PC-3 (cell line): ENCODE results near the gene RET.

Experiments
- CTCF ChIP-seq: fragments of 300-600 bp; sonication (generic); conservative IDR thresholded peaks from 2 replicates; pipeline ENCODE4 v1.5.1; 2017; ENCODE audit warnings: antibody characterized with exemption, low read depth, mild to moderate bottlenecking, low read length
- EZH2 ChIP-seq: fragments of 300-600 bp; sonication (generic); IDR thresholded peaks from one replicate; pipeline ENCODE4 v1.6.1; 2017; ENCODE audit warnings: antibody characterized with exemption, mild to moderate bottlenecking, low read length; ENCODE audit not compliant: unreplicated experiment

DNA sequence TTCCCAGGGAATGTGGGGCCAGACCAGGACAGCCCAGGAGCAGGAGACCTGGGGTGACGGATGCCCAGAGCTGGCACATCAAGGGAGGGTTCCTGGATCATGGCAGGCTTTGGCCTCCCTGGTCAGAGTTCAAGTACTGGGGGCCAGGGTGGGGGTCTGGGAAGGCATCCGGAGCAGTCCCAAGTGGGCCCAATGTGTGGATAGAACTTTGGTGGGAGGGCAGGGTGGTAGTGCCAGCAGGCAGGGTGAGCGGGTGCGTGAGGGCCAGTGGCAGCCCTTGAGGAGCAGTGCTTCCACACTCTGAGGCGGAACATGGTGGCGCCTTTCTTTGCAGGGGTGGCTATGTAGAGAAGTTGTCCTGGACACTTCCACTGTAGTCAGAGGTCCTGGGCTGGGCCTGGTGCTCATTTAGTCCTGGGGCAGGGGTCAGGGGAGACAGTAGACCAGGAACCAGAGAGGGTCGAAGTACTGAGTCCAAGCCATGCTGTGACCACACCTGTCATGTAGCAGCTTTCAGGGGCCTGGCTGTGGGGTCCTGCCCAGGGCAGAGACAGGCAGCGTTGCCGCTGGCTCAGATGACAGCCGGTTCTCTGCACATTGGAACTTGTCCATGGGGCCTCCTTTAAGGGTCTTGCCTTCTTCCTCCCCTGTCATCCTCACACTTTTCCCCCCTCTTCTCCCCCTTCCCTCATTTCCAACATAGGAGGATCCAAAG, 39.2 kb downstream of the RET start:
- TF ChIP-seq CTCF (no peak), EZH2 (no peak)
